ENCODE results near the gene POU6F2. TPM values are rescaled to one million over a fixed set of nuclear protein-coding genes. Genes with fewer than 3 reads are reported as not detected.

The POU6F2 gene
- total and polyA plus RNA-seq, 2 of the 4 experiments (the other 2 are of a cell fraction): not detected

DNA sequence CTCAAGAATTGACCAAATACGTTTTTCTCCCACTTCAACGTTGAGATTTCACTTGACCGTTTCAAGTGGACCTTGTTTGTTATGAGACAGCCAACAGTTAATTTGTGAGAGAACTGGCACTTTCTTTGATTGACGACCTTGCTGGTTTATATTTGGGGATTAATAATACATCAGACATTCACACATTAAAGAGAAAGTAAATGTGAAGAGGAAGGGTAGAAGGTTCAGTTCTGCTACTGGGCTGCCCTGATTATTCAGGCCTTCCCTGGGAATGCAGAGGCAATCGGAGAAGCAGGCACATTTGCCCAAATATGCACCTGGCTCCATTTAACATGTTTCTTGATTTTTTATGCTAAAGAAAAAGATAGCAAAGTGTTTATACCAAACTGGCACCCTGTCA lies 114.1 kb downstream of the POU6F2 start:
- Histone ChIP-seq H2AK9ac (replicated peaks; ENCODE audit: low read depth, low read length, poor library complexity) (no peak overlapping the region), H2AFZ (replicated peaks; ENCODE audit: low read length, poor library complexity) (no peak overlapping the region), H3K9me1 (ENCODE audit: insufficient read depth, low read length) (no peaks in the 10 kb centered on the region), H2BK20ac (ENCODE audit: low read depth, low read length) (no peak overlapping the region), H3K18ac (ENCODE audit: low read depth, low read length) (no peak overlapping the region), H3K9me3 (ENCODE audit: control insufficient read depth, insufficient read depth, low read length) (no peaks in the 10 kb centered on the region), H2BK15ac (ENCODE audit: low read depth, low read length) (no peak overlapping the region), H3K4me2 (ENCODE audit: low read depth, low read length) (no peak overlapping the region), H3K79me1 (ENCODE audit: low read depth in 1 of 2, low read length in 2 of 2) (no peaks in the 10 kb centered on the region), H2BK120ac (ENCODE audit: low read depth, low read length) (no peak overlapping the region), H2AK5ac (ENCODE audit: low read depth, low read length) (no peak overlapping the region), H3K9ac (ENCODE audit: low read depth, low read length) (no peak overlapping the region), H4K20me1 (ENCODE audit: insufficient read depth, low read length) (no peaks in the 10 kb centered on the region), H3K4me3 (ENCODE audit: insufficient read depth, low read depth, low read length) (no peak overlapping the region), H3K56ac (ENCODE audit: extremely low read depth, insufficient read depth, low read length) (no peak overlapping the region), H3K4ac (ENCODE audit: low read depth, low read length) (no peak overlapping the region), H2BK5ac (ENCODE audit: low read depth, low read length, poor library complexity, severe bottlenecking) (no peak overlapping the region), H3K4me1 (ENCODE audit: control insufficient read depth, insufficient read depth, low read length) (no peaks in the 10 kb centered on the region), H3K23ac (ENCODE audit: low read depth, low read length) (no peak overlapping the region), H4K91ac (ENCODE audit: insufficient read depth, low read depth, low read length) (no peak overlapping the region), H4K8ac (ENCODE audit: low read depth in 2 of 2, low read length in 2 of 2) (no peak overlapping the region), H3K36me3 (ENCODE audit: control insufficient read depth, insufficient read depth, low read length) (no peaks in the 10 kb centered on the region), H3K27ac (ENCODE audit: insufficient read depth, low read length) (no peak overlapping the region), H3K14ac (replicated peaks; ENCODE audit: low read depth, low read length) (no peak overlapping the region), H4K5ac (ENCODE audit: low read depth, low read length) (no peak overlapping the region), H3K27me3 (ENCODE audit: control insufficient read depth, insufficient read depth, low read length) (no peaks in the 10 kb centered on the region)
- no peak for ATAC-seq (ENCODE audit: low read depth)
- in situ Hi-C loops (cut with MboI; ENCODE audit: low sequenced_read_pairs) (no loop called here), intact Hi-C loops (cut with micrococcal nuclease) (no loop called here), dilution Hi-C loops (cut with HindIII; ENCODE audit: low sequenced_read_pairs, unreplicated experiment) (no loop called here)
- no peak for DNase-seq
- WGBS, 2 experiments (ENCODE audit: extremely low coverage in 2 of 2, insufficient read length in 1 of 2): no CpG with 5 or more reads among the region's 5 CpGs
- TF ChIP-seq FOS (IDR thresholded peaks at IDR 0.05; ENCODE audit: low read depth, low read length): no peak
- TF ChIP-seq MXI1 (IDR thresholded peaks at IDR 0.05; ENCODE audit: borderline replicate concordance, low read depth, low read length): no peak
- TF ChIP-seq CEBPB (IDR thresholded peaks at IDR 0.05; ENCODE audit: low read depth, low read length): no peak
- TF ChIP-seq, protein P1, sequence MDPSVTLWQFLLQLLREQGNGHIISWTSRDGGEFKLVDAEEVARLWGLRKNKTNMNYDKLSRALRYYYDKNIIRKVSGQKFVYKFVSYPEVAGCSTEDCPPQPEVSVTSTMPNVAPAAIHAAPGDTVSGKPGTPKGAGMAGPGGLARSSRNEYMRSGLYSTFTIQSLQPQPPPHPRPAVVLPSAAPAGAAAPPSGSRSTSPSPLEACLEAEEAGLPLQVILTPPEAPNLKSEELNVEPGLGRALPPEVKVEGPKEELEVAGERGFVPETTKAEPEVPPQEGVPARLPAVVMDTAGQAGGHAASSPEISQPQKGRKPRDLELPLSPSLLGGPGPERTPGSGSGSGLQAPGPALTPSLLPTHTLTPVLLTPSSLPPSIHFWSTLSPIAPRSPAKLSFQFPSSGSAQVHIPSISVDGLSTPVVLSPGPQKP (IDR thresholded peaks at IDR 0.05; ENCODE audit: borderline replicate concordance, low read depth, low read length): no peak
- TF ChIP-seq RFX5 (IDR thresholded peaks at IDR 0.05; ENCODE audit: low read depth, low read length): no peak
- no peak for TF ChIP-seq MAFK (IDR thresholded peaks at IDR 0.05; ENCODE audit: low read depth, low read length)
- TF ChIP-seq CHD1 (IDR thresholded peaks at IDR 0.05; ENCODE audit: low read depth, low read length): no peak
- POLR2A ChIA-PET (ENCODE audit: unreplicated experiment): no interaction called here
- BruUV-seq (replicated peaks): no TSS peak
- CTCF ChIA-PET: no interaction called here

Measured in IMR-90 (cell line).